Common myeloid progenitor, CD34-positive (primary cell): ENCODE results near the gene ATF7. TPM values are rescaled to one million over a fixed set of nuclear protein-coding genes. Genes with fewer than 3 reads are reported as not detected.

Source experiments
- CTCF ChIA-PET: fragments of 350-600 bp; sonication (Branson Sonifier 250); formaldehyde crosslinking; loops from one replicate; lab custom pipeline; 2021; ENCODE audit warnings: antibody characterized with exemption; lab: Charles Lee
- POLR2A ChIA-PET: fragments of 350-600 bp; sonication (Branson Sonifier 250); formaldehyde crosslinking; loops from one replicate; lab custom pipeline; 2021; ENCODE audit warnings: antibody characterized with exemption; lab: Charles Lee
- DNase-seq, 3 donors: peaks; one replicate each; pipeline versions ENCODE4 v3.0.0 to v3.0.0-alpha.2; 2013
- H3K27ac ChIP-seq, 2 experiments: 1 replicate in 1 of 2; 2 replicates in 1 of 2; pipeline ENCODE4 v1.7.0; 2013; ENCODE audit warnings: inconsistent platforms in 2 of 2, low read length in 2 of 2, mild to moderate bottlenecking in 2 of 2, low read depth in 1 of 2, moderate library complexity in 1 of 2; ENCODE audit not compliant: severe bottlenecking in 2 of 2, insufficient read depth in 1 of 2, poor library complexity in 1 of 2
- H3K27me3 ChIP-seq, 5 experiments: replicated peaks in 2 of 5; 1 replicate in 3 of 5; 2 replicates in 2 of 5; pipeline versions ENCODE4 v1.6.1 to v1.7.0; 2013; ENCODE audit warnings: low read length in 4 of 5, mild to moderate bottlenecking in 2 of 5, moderate library complexity in 2 of 5, inconsistent platforms in 1 of 5; ENCODE audit not compliant: insufficient read depth in 5 of 5, control insufficient read depth in 4 of 5
- H3K36me3 ChIP-seq, 4 experiments: 1 replicate in 2 of 4; 2 replicates in 2 of 4; pipeline versions ENCODE4 v1.6.1 to v1.7.0; 2013; ENCODE audit warnings: low read length in 3 of 4, control low read depth in 1 of 4, mild to moderate bottlenecking in 1 of 4; ENCODE audit not compliant: control insufficient read depth in 4 of 4, insufficient read depth in 4 of 4
- H3K4me1 ChIP-seq, 4 experiments: 1 replicate in 3 of 4; 2 replicates in 1 of 4; pipeline versions ENCODE4 v1.6.1 to v1.7.1; 2013; ENCODE audit warnings: low read length in 3 of 4, mild to moderate bottlenecking in 3 of 4, control low read depth in 1 of 4, inconsistent platforms in 1 of 4, moderate library complexity in 1 of 4; ENCODE audit not compliant: control insufficient read depth in 4 of 4, insufficient read depth in 4 of 4; ENCODE audit errors: control extremely low read depth in 1 of 4
- H3K4me3 ChIP-seq, 7 experiments: 1 replicate in 4 of 7; 2 replicates in 3 of 7; pipeline versions ENCODE4 v1.5.1 to v1.7.0; 2013; ENCODE audit warnings: mild to moderate bottlenecking in 7 of 7, low read length in 6 of 7, moderate library complexity in 6 of 7, inconsistent platforms in 2 of 7, low read depth in 2 of 7, control low read depth in 1 of 7; ENCODE audit not compliant: insufficient read depth in 4 of 7, control insufficient read depth in 1 of 7; ENCODE audit errors: extremely low read depth in 1 of 7
- H3K9me3 ChIP-seq, 5 experiments: 1 replicate in 4 of 5; 2 replicates in 1 of 5; pipeline versions ENCODE4 v1.6.1 to v1.7.1; 2013; ENCODE audit warnings: low read length in 4 of 5, mild to moderate bottlenecking in 2 of 5, inconsistent platforms in 1 of 5, low read depth in 1 of 5, moderate library complexity in 1 of 5; ENCODE audit not compliant: control insufficient read depth in 4 of 5, insufficient read depth in 2 of 5; ENCODE audit errors: control extremely low read depth in 1 of 5
- WGBS: methylation state at CpG from one replicate; pipeline ENCODE4 v1.1.5; 2013; ENCODE audit not compliant: insufficient coverage; 5-methylcytosine and 5-hydroxymethylcytosine counted together
- polyA plus RNA-seq: library from polyadenylated mRNA; unstranded; fragments of 120-200 nt; gene quantifications from one replicate; pipeline ENCODE4 v1.2.1, GENCODE V29; 2013

Gene ATF7
- 32.5 TPM for polyA plus RNA-seq

DNA sequence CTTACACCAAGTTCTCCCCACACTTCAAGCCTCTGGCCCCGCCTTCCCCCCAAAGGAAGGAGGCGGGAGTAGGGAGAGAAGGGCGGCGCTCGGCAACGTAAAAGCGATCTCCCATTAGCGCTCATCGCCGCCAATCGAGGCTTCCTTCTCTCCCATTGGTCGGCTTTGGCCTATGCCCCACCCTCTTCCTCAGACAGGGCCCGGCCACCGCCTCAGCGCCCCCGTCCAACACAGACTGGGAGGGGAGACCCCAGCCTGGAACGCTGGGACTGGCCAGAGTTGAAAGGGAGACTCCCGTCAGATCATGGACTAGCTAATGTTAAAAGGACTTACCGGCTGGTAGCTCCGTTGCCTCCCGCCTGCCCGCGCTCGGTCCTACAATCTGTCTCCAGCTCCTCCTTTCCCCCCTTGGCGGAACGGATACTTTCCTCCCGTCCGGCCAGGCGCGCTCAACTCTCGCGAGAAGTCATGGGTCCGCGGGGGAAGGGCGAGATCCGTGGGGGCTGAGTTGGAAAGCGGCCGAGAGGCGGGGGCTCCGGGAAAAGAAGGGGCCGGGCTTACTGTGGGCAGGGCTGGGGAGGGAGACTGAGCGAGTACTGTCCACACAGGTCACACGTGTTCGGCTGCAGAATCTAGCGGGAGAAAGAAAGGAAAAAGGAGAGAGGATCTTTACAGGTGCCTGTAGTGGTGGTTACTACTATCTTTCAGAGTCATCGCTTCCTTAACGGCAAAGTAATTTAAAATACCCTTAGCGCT is at the start of gene ATF7:
ATF7 (minus strand) TSS at position 437 of the 756 bp plus-strand sequence. CDS start 25,382 bp downstream, outside the sequence.
- 0% methylated on average over 22 of the region's 48 CpGs for WGBS
- H3K36me3 ChIP-seq: no peaks in the 10 kb centered on the region
- H3K4me1 ChIP-seq: peaks cover 31 to 42% (median 36%) of the 10 kb centered on the region in 4 experiments
- ChIA-PET CTCF (interaction anchor here (1.0 to 2.2 kb wide), 5 partner anchors 11 to 83 kb away, joined by 3 to 6 read pairs (median 3); partner anchors contain the start of gene ATP5MC2), POLR2A (interaction anchor here (0.7 to 1.1 kb wide), 2 partner anchors 50 to 246 kb away, joined by 3 to 5 read pairs; partner anchors contain the start of genes ATP5MC2 and SP1)
- H3K9me3 ChIP-seq: no peaks in the 10 kb centered on the region
- no peaks in the 10 kb centered on the region for H3K27me3 ChIP-seq
- peak within 1 kb of the TSS; percentile 97 to 99 for H3K27ac ChIP-seq
- peak within 1 kb of the TSS; percentile 86 to 98 (median 94) for H3K4me3 ChIP-seq
- peak; percentile 97 to 99 (median 99) for DNase-seq

DNA sequence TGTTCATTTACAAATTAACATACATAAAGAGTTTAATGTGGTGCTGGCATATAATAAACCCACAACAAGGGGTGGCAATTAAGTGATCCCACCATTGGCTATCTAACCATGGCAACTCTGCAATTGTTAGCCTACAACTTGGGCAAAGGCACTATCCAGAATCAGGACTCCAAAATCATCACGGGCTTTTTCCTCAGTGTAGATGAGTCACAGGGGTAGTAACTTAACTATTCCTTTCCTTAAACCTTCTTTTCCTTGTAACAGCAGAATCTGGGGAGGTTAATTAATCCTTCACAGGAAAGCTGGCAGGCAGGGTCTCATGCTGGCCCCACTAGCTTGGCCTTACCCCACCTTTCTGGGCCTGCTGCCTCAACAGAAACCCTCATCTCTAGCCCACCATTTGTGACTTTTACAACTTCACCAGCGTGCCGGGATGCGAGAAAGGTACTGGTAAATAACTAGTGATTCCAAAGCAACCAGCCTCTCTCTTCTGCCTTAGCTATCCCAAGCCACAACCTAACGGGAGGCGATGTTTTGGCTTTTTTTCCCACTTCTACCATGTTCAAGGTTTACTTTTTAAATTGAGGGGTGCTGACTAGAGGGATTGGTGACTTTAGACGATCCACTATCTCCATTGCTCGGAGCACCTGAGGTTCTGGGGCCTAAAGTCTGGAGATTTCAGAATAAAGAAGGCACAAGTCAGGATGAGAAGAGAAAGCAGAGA is 49.0 kb upstream of the ATF7 start:
- POLR2A ChIA-PET: interaction anchor here (1.1 to 1.7 kb wide), 4 partner anchors 49 to 132 kb away, joined by 3 to 9 read pairs (median 5); partner anchors contain the start of gene ATF7
- Histone ChIP-seq H3K27me3 (peaks cover 0 to 21% (median 5%) of the 10 kb centered on the region in 5 experiments), H3K9me3 (no peaks in the 10 kb centered on the region), H3K36me3 (peaks cover 8 to 35% (median 26%) of the 10 kb centered on the region in 4 experiments), H3K4me1 (peaks cover 3 to 33% (median 23%) of the 10 kb centered on the region in 4 experiments), H3K27ac (peak overlapping the region; percentile 75 to 91), H3K4me3 (peak overlapping the region; percentile 75 to 96 (median 89))
- 33% methylated on average over 3 of the region's 8 CpGs for WGBS
- DNase-seq: no peak
- CTCF ChIA-PET: interaction anchor here (0.7 to 3.9 kb wide), 24 partner anchors 8 to 143 kb away, joined by 3 to 57 read pairs (median 4); partner anchors contain the start of gene ATF7

DNA sequence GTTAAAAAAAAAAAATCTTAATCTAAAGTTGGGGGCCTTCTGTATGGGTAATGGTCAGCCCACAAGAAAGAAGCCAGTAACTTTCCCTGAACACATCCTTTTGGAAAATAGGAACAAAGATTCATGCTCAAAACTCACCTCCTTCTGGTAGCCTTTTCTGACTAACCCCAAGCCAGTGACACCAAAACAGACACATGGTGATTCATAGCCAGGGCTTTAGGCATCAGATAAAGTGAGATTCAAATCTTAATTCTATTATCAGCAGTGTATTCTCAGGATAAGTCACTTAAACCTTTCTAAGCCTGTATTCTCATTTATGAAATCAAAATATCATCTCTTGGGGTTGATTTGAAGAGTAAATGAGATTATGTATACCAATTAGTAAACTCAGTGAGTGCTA is 44.8 kb upstream of the ATF7 start:
- Histone ChIP-seq H3K4me1 (peaks cover 3 to 18% (median 12%) of the 10 kb centered on the region in 4 experiments), H3K9me3 (no peaks in the 10 kb centered on the region), H3K4me3 (no peak overlapping the region), H3K27me3 (no peaks in the 10 kb centered on the region), H3K36me3 (peaks cover 18 to 64% (median 50%) of the 10 kb centered on the region in 4 experiments), H3K27ac (no peak overlapping the region)
- DNase-seq: no peak
- POLR2A ChIA-PET: no interaction called here
- CTCF ChIA-PET: interaction anchor here (0.8 kb wide), 1 partner anchor 145 kb away, joined by 3 read pairs; no protein-coding TSS in a partner anchor

DNA sequence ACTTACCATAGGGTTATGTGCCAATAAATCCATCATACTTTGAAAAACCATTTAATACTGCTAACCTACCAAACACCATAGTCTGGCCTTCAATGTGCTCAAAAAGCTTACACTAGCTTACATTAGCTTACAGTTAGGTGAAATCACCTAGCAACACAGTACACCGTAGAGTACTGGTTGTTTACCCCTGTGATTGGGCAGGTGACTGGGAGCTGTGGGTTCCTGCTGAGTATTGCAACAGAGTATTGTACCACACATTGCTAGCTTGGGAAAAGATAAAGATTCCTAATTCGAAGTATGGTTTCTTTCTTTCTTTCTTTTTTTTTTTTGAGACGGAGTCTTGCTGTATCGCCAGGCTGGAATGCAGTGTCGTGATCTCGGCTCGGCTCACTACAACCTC is 44.1 kb upstream of the ATF7 start:
- POLR2A ChIA-PET: interaction anchor here (0.6 kb wide), 1 partner anchor 25 kb away, joined by 3 read pairs; no protein-coding TSS in a partner anchor

DNA sequence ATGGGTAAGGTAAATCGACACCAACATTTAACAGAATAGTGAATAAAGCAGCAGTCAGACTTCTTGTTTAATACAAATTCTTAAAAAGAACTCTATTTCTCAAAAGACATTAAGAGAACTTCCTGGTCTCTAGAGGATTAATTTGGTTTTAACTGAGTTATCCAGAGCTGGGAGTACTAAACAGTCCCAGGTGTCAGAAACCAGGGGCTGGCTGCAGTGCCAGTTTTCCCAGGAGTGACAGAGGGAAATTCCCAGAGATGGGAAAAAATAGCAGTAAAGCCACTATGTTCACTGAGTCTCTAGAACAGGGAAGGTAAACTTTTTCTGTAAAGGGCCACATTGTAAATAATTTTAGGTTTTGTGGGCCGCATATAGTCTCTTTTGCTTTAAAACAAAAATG is 40.9 kb upstream of the ATF7 start:
- no peaks in the 10 kb centered on the region for H3K9me3 ChIP-seq
- H3K4me3 ChIP-seq: no peak overlapping the region
- no peaks in the 10 kb centered on the region for H3K27me3 ChIP-seq
- peaks cover 28 to 77% (median 58%) of the 10 kb centered on the region in 4 experiments for H3K36me3 ChIP-seq
- ChIA-PET CTCF (interaction anchor here (0.6 to 1.3 kb wide), 2 partner anchors 9 to 567 kb away, joined by 4 to 6 read pairs; partner anchors contain the start of gene ATP5MC2), POLR2A (no interaction called here)
- DNase-seq: no peak
- no peak overlapping the region for H3K27ac ChIP-seq
- H3K4me1 ChIP-seq: no peaks in the 10 kb centered on the region
- WGBS: 100% methylated on average over 1 of the region's 2 CpGs

More for the DNA sequence above, 44.1 kb upstream of the ATF7 start:
- no peak overlapping the region for H3K4me3 ChIP-seq
- no peaks in the 10 kb centered on the region for H3K27me3 ChIP-seq
- CTCF ChIA-PET: interaction anchor here (1.2 kb wide), 1 partner anchor 96 kb away, joined by 3 read pairs; no protein-coding TSS in a partner anchor
- H3K36me3 ChIP-seq: peaks cover 21 to 70% (median 53%) of the 10 kb centered on the region in 4 experiments
- H3K27ac ChIP-seq: peak overlapping the region in 1 of 2 experiments; percentile 38
- no peaks in the 10 kb centered on the region for H3K9me3 ChIP-seq
- peaks cover 3 to 12% (median 8%) of the 10 kb centered on the region in 4 experiments for H3K4me1 ChIP-seq
- DNase-seq: no peak
- 100% methylated on average over 1 of the region's 7 CpGs for WGBS

DNA sequence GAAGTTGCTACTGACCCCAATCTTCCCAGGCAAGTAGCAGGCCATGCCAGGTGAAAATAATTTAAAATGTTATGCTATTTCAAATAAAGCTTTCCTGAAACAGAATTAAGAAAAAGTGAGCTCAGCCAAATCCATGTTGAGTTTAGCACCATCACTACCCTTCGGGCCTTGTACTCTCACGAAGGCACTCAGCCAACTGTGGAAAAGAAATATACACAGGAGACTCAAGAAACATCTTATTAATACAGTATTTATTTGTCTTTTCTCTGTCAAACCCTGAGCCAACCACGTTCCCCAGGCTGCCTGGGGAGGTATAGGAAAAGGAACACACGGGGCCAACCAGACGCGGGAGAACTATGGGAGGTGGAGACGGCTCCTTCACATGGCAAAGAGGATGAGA is 38.8 kb upstream of the ATF7 start:
- 91% methylated on average over 5 of the region's 7 CpGs for WGBS
- CTCF ChIA-PET: interaction anchor here (0.9 to 1.6 kb wide), 3 partner anchors 11 to 121 kb away, joined by 3 to 4 read pairs (median 3); partner anchors contain the start of gene ATP5MC2
- DNase-seq: no peak
- Histone ChIP-seq H3K27me3 (no peaks in the 10 kb centered on the region), H3K27ac (no peak overlapping the region), H3K4me3 (no peak overlapping the region), H3K9me3 (no peaks in the 10 kb centered on the region), H3K4me1 (no peaks in the 10 kb centered on the region), H3K36me3 (peaks cover 18 to 58% (median 42%) of the 10 kb centered on the region in 4 experiments)
- POLR2A ChIA-PET: no interaction called here
